Uterus (tissue), 4 donors: ENCODE data around the gene RGL4. TPM values are rescaled to one million over a fixed set of nuclear protein-coding genes. Genes with fewer than 3 reads are reported as not detected.

Experiments used
- DNase-seq, 2 donors: peaks; one replicate each; pipeline ENCODE4 v3.0.0-alpha.2; 2019 to 2020
- H3K27ac ChIP-seq, 2 donors: fragments of 200-600 bp; sonication (generic); 1 replicate in 1 of 2; 2 replicates in 1 of 2; pipeline ENCODE4 v1.5.1; 2016 to 2018
- H3K27me3 ChIP-seq, 2 donors: fragments of 200-600 bp; sonication (generic); one replicate each; pipeline ENCODE4 v1.5.1; 2018 to 2019; ENCODE audit warnings: control low read depth in 1 of 2
- H3K36me3 ChIP-seq, 2 donors: fragments of 200-600 bp; sonication (generic); one replicate each; pipeline ENCODE4 v1.5.1; 2019; ENCODE audit warnings: control low read depth in 1 of 2
- H3K4me1 ChIP-seq, 2 donors: fragments of 200-600 bp; sonication (generic); one replicate each; pipeline ENCODE4 v1.5.1; 2018 to 2019; ENCODE audit warnings: control low read depth in 1 of 2
- H3K4me3 ChIP-seq, 2 donors: fragments of 200-600 bp; sonication (generic); 1 replicate in 1 of 2; 2 replicates in 1 of 2; pipeline ENCODE4 v1.5.1; 2018 to 2019; ENCODE audit warnings: mild to moderate bottlenecking in 1 of 2
- H3K9me3 ChIP-seq, 2 donors: fragments of 200-600 bp; sonication (generic); one replicate each; pipeline ENCODE4 v1.5.1; 2019; ENCODE audit warnings: control low read depth in 1 of 2
- CTCF ChIP-seq, 4 experiments: fragments of 200-600 bp in 2 of 4; fragments of 450-650 bp in 2 of 4; sonication (generic) in 2 of 4; IDR thresholded peaks; one replicate each; pipeline ENCODE4 v1.5.1; 2016 to 2019; ENCODE audit warnings: antibody characterized with exemption in 4 of 4, mild to moderate bottlenecking in 2 of 4, moderate library complexity in 1 of 4
- POLR2A ChIP-seq, 2 donors: fragments of 450-650 bp; IDR thresholded peaks; one replicate each; pipeline ENCODE4 v1.6.1; 2016; ENCODE audit warnings: antibody characterized with exemption in 2 of 2, mild to moderate bottlenecking in 1 of 2, moderate library complexity in 1 of 2
- intact Hi-C: fragments of 100-400 bp; cut with DNase I; formaldehyde crosslinking; loops from one replicate; pipeline ENCODE4 v1.15.1; 2023; ENCODE audit warnings: low total_unique reads
- total RNA-seq, 4 donors: library from RNA; depleted of rRNA in 3 of 4; stranded (reverse); fragments of >200 nt in 3 of 4; gene quantifications; one replicate each; pipeline versions ENCODE4 v1.1.0 to v1.2.4, GENCODE V29; 2014 to 2023
- donor health status: DM: yes; HTN: yes; CAD: no.

RGL4 gene
- total RNA-seq, 4 donors from 2014 or later: 0.21 TPM; not detected in 3

GRCh38 chr22:23677701-23677995 lies 13.2 kb upstream of the RGL4 start:
- Histone ChIP-seq H3K36me3 (no peaks in the 10 kb centered on the region), H3K4me1 (no peaks in the 10 kb centered on the region), H3K9me3 (no peaks in the 10 kb centered on the region), H3K4me3 (no peak overlapping the region), H3K27me3 (no peaks in the 10 kb centered on the region), H3K27ac (no peak overlapping the region)
- intact Hi-C loops: no loop called here
- DNase-seq: no peak
- TF ChIP-seq POLR2A (IDR thresholded peaks at IDR 0.05) (no peak), CTCF (IDR thresholded peaks at IDR 0.05) (no peak)

- H3K4me1 ChIP-seq: no peaks in the 10 kb centered on the region
- H3K9me3 ChIP-seq: no peaks in the 10 kb centered on the region
- no peaks in the 10 kb centered on the region for H3K27me3 ChIP-seq
- no peak for TF ChIP-seq POLR2A (IDR thresholded peaks at IDR 0.05)
- no peaks in the 10 kb centered on the region for H3K36me3 ChIP-seq
- intact Hi-C loops: no loop called here
- no peak for DNase-seq
- no peak overlapping the region for H3K4me3 ChIP-seq
- no peak overlapping the region for H3K27ac ChIP-seq
Measured at GRCh38 chr22:23678133-23678532, 12.7 kb upstream of the RGL4 start.

- Histone ChIP-seq H3K27me3 (no peaks in the 10 kb centered on the region), H3K4me1 (peaks cover 0 to 3% of the 10 kb centered on the region in 2 donors), H3K9me3 (no peaks in the 10 kb centered on the region), H3K27ac (no peak overlapping the region), H3K4me3 (no peak overlapping the region), H3K36me3 (no peaks in the 10 kb centered on the region)
- peak in 1 of 2 donors; percentile 12 for DNase-seq
- intact Hi-C loops: no loop called here
- TF ChIP-seq POLR2A (IDR thresholded peaks at IDR 0.05) (no peak), CTCF (IDR thresholded peaks at IDR 0.05) (no peak)
Measured at GRCh38 chr22:23681026-23681809, 9.6 kb upstream of the RGL4 start.

- Histone ChIP-seq H3K27me3 (no peaks in the 10 kb centered on the region), H3K4me1 (peaks cover 0 to 3% of the 10 kb centered on the region in 2 donors), H3K36me3 (no peaks in the 10 kb centered on the region), H3K27ac (no peak overlapping the region), H3K4me3 (no peak overlapping the region), H3K9me3 (no peaks in the 10 kb centered on the region)
- no peak for DNase-seq
- TF ChIP-seq POLR2A (IDR thresholded peaks at IDR 0.05) (no peak), CTCF (IDR thresholded peaks at IDR 0.05) (no peak)
- intact Hi-C loops: no loop called here
Measured at GRCh38 chr22:23682077-23682476, 8.7 kb upstream of the RGL4 start.

- peak in 1 of 2 donors; percentile 4 for DNase-seq
- no peak overlapping the region for H3K27ac ChIP-seq
- no peaks in the 10 kb centered on the region for H3K27me3 ChIP-seq
- peaks cover 0 to 3% of the 10 kb centered on the region in 2 donors for H3K4me1 ChIP-seq
- no peak overlapping the region for H3K4me3 ChIP-seq
- intact Hi-C loops: no loop called here
- no peak for TF ChIP-seq CTCF (IDR thresholded peaks at IDR 0.05)
- TF ChIP-seq POLR2A (IDR thresholded peaks at IDR 0.05): no peak
- no peaks in the 10 kb centered on the region for H3K36me3 ChIP-seq
- no peaks in the 10 kb centered on the region for H3K9me3 ChIP-seq
Measured at GRCh38 chr22:23682827-23683355, 7.9 kb upstream of the RGL4 start.
